ENCODE measurements around the gene PFDN1. TPM values are rescaled to one million over a fixed set of nuclear protein-coding genes. Genes with fewer than 3 reads are reported as not detected.

Gene PFDN1
- polyA plus RNA-seq, 1 experiment, result 114 TPM

DNA sequence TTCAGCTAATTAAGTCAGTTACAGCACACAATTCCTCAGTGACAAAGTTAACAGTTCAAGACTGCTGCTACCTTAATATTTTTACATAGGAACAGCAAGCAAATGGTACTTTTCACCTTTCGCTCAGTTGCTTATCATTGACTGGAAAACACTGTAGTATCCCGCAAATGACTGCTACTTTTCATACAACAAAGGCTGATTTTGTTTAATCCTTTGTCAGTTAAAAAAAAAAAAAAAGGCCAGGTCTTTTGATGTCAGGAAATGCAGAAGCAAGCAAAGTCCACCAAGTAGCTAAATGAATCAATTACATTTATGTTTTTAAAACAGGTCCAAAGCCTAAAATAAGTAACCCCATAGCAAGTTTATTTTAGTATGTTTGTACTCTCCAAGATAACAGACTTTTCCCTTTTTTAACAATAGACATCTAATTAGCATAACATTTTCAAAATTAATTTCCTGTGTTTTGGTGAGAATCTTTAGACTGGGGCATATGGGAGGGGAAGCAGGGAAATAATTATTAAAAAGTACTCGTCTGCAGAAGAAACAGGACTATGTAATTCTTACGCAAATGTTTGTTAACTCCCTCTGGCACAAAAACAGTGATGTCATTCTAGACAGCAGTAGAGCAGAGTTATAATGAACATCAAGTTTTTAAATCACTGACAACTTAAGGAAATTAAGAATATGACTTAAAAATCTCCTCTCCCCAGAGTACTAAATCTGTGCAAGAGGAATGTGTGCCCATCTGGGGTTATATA, 9.6 kb downstream of the PFDN1 start:
- CTCF ChIA-PET, result interaction anchor here (0.6 kb wide), 2 partner anchors 33 to 50 kb away, joined by 4 read pairs; no protein-coding TSS in a partner anchor
- TF ChIP-seq, protein P1, sequence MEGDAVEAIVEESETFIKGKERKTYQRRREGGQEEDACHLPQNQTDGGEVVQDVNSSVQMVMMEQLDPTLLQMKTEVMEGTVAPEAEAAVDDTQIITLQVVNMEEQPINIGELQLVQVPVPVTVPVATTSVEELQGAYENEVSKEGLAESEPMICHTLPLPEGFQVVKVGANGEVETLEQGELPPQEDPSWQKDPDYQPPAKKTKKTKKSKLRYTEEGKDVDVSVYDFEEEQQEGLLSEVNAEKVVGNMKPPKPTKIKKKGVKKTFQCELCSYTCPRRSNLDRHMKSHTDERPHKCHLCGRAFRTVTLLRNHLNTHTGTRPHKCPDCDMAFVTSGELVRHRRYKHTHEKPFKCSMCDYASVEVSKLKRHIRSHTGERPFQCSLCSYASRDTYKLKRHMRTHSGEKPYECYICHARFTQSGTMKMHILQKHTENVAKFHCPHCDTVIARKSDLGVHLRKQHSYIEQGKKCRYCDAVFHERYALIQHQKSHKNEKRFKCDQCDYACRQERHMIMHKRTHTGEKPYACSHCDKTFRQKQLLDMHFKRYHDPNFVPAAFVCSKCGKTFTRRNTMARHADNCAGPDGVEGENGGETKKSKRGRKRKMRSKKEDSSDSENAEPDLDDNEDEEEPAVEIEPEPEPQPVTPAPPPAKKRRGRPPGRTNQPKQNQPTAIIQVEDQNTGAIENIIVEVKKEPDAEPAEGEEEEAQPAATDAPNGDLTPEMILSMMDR (IDR thresholded peaks at IDR 0.05; ENCODE audit: insufficient read depth, low read depth, low read length), result no peak

DNA sequence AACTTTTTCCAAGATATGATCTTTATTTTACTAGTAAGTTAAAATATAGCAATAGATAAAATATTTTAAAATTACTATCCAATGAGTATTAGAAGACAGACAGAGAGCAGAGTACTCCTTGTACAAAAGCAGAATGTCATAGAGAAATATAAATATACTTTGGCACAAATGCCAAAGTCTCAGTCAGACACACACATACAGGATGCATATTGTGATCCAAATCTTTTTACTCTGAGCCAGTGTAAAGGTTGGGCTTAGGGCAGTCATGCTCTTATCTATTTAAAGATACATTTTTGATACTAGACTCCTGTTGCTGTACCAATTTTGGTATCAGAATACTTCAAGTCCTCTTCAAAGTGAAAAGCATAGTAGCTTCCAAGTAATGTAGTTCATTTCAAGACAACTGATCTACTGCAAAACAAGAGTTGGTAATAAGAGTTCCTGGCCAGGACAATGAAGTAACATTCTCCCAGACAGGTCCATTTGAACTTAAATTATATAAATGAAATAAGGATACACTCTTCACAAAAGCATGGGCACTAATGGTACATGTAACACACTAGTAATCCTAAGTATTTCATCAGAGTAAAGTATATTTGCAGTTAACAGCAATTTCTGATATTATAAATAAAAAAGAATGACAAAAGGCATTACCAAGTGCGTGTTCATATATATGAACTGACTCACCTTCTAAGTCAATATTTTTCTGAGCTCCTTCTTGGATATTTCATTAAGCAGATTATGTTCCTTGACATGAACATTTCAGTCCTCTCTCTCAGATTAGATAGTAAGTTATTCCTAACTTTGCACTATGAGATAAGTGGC, 10.5 kb downstream of the PFDN1 start:
- Histone ChIP-seq H3K36me3 (ENCODE audit: control insufficient read depth, insufficient read depth, low read length) (no peaks in the 10 kb centered on the region), H3K4me3 (ENCODE audit: low read depth, low read length) (no peak overlapping the region), H3K27me3 (ENCODE audit: control insufficient read depth, insufficient read depth, low read length) (no peaks in the 10 kb centered on the region)
- DNase-seq (ENCODE audit: low read depth), result no peak
- POLR2A ChIA-PET, result no interaction called here
- TF ChIP-seq, protein P1 (IDR thresholded peaks at IDR 0.05; ENCODE audit: insufficient read depth, low read depth, low read length), result no peak
- CTCF ChIA-PET, result no interaction called here

More for the DNA sequence above, 9.6 kb downstream of the PFDN1 start:
- Histone ChIP-seq H3K4me3 (ENCODE audit: low read depth, low read length) (no peak overlapping the region), H3K36me3 (ENCODE audit: control insufficient read depth, insufficient read depth, low read length) (no peaks in the 10 kb centered on the region), H3K27me3 (ENCODE audit: control insufficient read depth, insufficient read depth, low read length) (no peaks in the 10 kb centered on the region)
- no peak for DNase-seq (ENCODE audit: low read depth)
- POLR2A ChIA-PET, result no interaction called here

DNA sequence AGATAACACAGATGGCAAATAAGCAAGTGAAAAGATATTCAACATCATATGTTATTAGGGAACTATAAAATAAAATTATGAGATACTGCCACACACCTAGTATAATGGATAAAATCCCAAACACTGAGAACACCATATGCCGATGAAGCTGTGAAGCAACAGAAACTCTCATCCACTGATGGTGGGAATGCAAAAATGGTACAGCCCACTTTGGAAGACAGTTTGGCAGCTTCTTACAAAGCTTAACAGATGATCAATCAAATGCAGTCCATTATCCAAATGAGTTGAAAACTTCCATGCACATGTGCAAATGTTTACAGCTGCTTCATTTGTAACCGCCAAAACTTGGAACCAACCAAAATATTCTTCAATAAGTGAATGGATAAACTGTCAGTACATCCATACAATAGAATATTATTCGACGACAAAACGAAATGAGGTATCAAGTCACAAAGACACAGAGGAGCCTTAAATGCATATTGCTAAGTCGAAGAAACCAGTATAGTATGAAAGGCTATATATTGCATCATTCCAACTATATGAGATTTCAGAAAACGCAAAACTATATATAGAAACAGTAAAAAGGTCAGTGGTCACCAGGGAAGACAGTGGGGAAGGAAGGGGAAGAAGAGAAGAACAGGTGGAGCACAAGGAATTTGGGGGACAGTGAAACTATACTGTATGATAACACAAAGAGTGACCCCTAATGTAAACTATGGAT, 14.9 kb downstream of the PFDN1 start:
- ChIA-PET CTCF (interaction anchor here (1.5 kb wide), 1 partner anchor 58 kb away, joined by 4 read pairs; the partner anchor contains the start of gene HBEGF), POLR2A (no interaction called here)
- Histone ChIP-seq H3K4me3 (ENCODE audit: low read depth, low read length) (no peak overlapping the region), H3K36me3 (ENCODE audit: control insufficient read depth, insufficient read depth, low read length) (no peaks in the 10 kb centered on the region), H3K27me3 (ENCODE audit: control insufficient read depth, insufficient read depth, low read length) (no peaks in the 10 kb centered on the region)
- DNase-seq (ENCODE audit: low read depth), result no peak
- TF ChIP-seq, protein P1 (IDR thresholded peaks at IDR 0.05; ENCODE audit: insufficient read depth, low read depth, low read length), result no peak

DNA sequence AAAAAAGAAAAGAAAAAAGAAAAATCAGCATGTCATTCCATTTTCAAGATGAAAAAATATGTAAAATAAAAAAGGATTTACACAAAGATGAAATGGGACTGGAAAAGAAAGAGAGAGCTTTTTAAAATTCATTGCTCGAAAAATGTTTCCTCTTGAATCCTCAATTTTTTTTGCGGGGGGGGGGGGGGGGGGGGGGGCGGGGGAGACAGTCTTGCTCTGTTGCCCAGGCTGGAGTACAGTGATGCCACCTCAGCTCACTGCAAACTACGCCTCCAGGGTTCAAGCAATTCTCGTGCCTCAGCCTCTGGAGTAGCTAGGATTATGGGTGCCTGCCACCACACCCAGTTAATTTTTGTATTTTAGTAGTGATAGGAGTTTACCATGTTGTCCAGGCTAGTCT, 16.5 kb downstream of the PFDN1 start:
- CTCF ChIA-PET, result no interaction called here
- Histone ChIP-seq H3K27me3 (ENCODE audit: control insufficient read depth, insufficient read depth, low read length) (no peaks in the 10 kb centered on the region), H3K4me3 (ENCODE audit: low read depth, low read length) (no peak overlapping the region), H3K36me3 (ENCODE audit: control insufficient read depth, insufficient read depth, low read length) (no peaks in the 10 kb centered on the region)
- TF ChIP-seq, protein P1 (IDR thresholded peaks at IDR 0.05; ENCODE audit: insufficient read depth, low read depth, low read length), result no peak
- POLR2A ChIA-PET, result no interaction called here
- no peak for DNase-seq (ENCODE audit: low read depth)

DNA sequence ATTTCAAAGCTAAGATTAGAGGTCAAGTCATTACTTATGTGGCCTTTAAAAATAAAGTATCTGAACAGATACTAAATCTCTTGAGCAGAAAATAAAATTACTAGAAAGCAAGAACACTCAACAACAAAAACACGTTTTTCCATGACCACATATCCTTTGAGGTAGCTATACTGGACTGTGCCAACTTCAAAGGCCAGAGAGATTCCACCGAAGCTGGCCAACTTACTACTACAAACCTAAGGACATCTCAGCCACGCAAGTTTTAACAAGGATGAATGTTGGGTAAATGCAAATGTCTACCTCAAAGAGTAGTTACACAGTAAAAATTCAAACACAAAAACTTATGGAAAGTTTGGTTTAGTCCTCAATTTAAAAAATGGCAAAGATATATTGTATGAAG, 18.9 kb downstream of the PFDN1 start:
- DNase-seq (ENCODE audit: low read depth), result no peak
- Histone ChIP-seq H3K36me3 (ENCODE audit: control insufficient read depth, insufficient read depth, low read length) (no peaks in the 10 kb centered on the region), H3K27me3 (ENCODE audit: control insufficient read depth, insufficient read depth, low read length) (no peaks in the 10 kb centered on the region), H3K4me3 (ENCODE audit: low read depth, low read length) (no peak overlapping the region)
- CTCF ChIA-PET, result interaction anchor here (1.4 kb wide), 1 partner anchor 40 kb away, joined by 3 read pairs; no protein-coding TSS in a partner anchor
- POLR2A ChIA-PET, result no interaction called here
- TF ChIP-seq, protein P1 (IDR thresholded peaks at IDR 0.05; ENCODE audit: insufficient read depth, low read depth, low read length), result no peak
